Measurements from ENCODE around the gene NOD1.

Gene NOD1

DNA sequence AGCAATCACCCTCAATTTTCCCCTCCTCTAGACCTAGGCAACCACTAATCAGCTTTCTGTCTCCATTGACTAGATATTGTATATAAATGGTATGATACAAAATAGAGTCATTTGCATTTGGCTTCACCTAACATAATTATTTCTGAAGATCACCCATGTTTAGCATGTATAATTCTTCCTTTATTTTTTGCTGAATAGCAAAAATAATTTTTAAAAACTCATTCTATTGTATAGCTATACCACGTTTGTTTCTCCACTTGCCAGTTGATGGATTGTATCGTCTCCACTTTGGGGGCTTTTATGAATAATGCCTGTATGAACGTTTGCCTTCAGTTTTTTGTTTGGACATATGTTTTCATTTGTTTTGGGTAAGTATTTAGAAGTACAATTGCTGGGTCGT lies 98.8 kb downstream of the NOD1 start:
- Histone ChIP-seq H3K14ac (ENCODE audit: low read length in 2 of 2) (no peak overlapping the region), H2BK12ac (ENCODE audit: low read length in 2 of 2) (no peak overlapping the region), H2BK120ac (ENCODE audit: low read depth, low read length) (no peak overlapping the region), H3K4me2 (ENCODE audit: low read length, poor library complexity, severe bottlenecking) (no peak overlapping the region), H4K91ac (ENCODE audit: low read length) (no peak overlapping the region), H2BK5ac (ENCODE audit: low read depth, low read length, poor library complexity, severe bottlenecking) (no peak overlapping the region), H3K23ac (ENCODE audit: low read length in 2 of 2) (no peak overlapping the region), H3K9me3 (ENCODE audit: control insufficient read depth, low read length) (no peaks in the 10 kb centered on the region), H4K8ac (ENCODE audit: low read length) (no peak overlapping the region), H3K4me3 (ENCODE audit: insufficient read depth in 1 of 2, low read depth in 1 of 2, low read length in 2 of 2) (no peak overlapping the region), H2AK5ac (ENCODE audit: low read length, severe bottlenecking) (no peak overlapping the region), H3K79me1 (replicated peaks; ENCODE audit: low read length, poor library complexity, severe bottlenecking) (no peaks in the 10 kb centered on the region), H3K9ac (ENCODE audit: low read length) (no peak overlapping the region), H3K4me1 (ENCODE audit: control insufficient read depth, insufficient read depth, low read depth, low read length) (no peaks in the 10 kb centered on the region), H3K27ac (ENCODE audit: low read length, poor library complexity, severe bottlenecking) (no peak overlapping the region), H3K36me3 (ENCODE audit: control insufficient read depth in 1 of 2, insufficient read depth in 2 of 2, low read depth in 1 of 2, low read length in 2 of 2) (no peaks in the 10 kb centered on the region), H3K18ac (ENCODE audit: low read depth in 1 of 2, low read length in 2 of 2) (no peak overlapping the region), H3K27me3 (ENCODE audit: control insufficient read depth in 1 of 2, insufficient read depth in 1 of 2, low read length in 2 of 2) (no peaks in the 10 kb centered on the region), H2AFZ (ENCODE audit: low read depth, low read length) (no peak overlapping the region), H3K4ac (ENCODE audit: low read depth in 1 of 2, low read length in 2 of 2) (no peak overlapping the region), H2BK15ac (ENCODE audit: low read depth, poor library complexity, severe bottlenecking) (no peak overlapping the region)
- 72% methylated on average over 4 of the region's 4 CpGs for WGBS
- DNase-seq = no peak

DNA sequence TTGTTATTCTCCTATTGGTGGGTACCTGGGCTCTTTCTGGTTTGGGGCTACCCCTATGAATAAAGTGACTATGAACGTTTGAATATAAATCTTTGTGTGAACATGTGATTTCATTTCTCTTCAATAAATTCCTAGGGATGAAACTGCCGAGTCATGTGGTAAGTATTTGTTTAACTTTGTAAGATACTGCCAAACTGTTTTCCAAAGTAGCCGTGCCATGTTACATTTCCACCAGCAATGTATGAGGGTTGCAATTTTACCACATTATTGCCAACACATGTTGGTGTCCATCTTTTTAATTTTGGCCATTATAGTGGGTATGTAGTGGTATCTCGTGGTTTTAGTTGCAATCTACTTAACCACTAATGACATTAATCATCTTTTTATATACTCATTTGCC lies 99.5 kb downstream of the NOD1 start:
- Histone ChIP-seq H3K9ac (ENCODE audit: low read length) (no peak overlapping the region), H3K4me3 (ENCODE audit: insufficient read depth in 1 of 2, low read depth in 1 of 2, low read length in 2 of 2) (no peak overlapping the region), H2AK5ac (ENCODE audit: low read length, severe bottlenecking) (no peak overlapping the region), H2BK120ac (ENCODE audit: low read depth, low read length) (no peak overlapping the region), H2BK15ac (ENCODE audit: low read depth, poor library complexity, severe bottlenecking) (no peak overlapping the region), H3K79me1 (replicated peaks; ENCODE audit: low read length, poor library complexity, severe bottlenecking) (no peaks in the 10 kb centered on the region), H3K4ac (ENCODE audit: low read depth in 1 of 2, low read length in 2 of 2) (no peak overlapping the region), H3K23ac (ENCODE audit: low read length in 2 of 2) (no peak overlapping the region), H2BK5ac (ENCODE audit: low read depth, low read length, poor library complexity, severe bottlenecking) (no peak overlapping the region), H4K8ac (ENCODE audit: low read length) (no peak overlapping the region), H3K27ac (ENCODE audit: low read length, poor library complexity, severe bottlenecking) (no peak overlapping the region), H3K9me3 (ENCODE audit: control insufficient read depth, low read length) (no peaks in the 10 kb centered on the region), H3K14ac (ENCODE audit: low read length in 2 of 2) (no peak overlapping the region), H3K18ac (ENCODE audit: low read depth in 1 of 2, low read length in 2 of 2) (no peak overlapping the region), H3K4me1 (ENCODE audit: control insufficient read depth, insufficient read depth, low read depth, low read length) (no peaks in the 10 kb centered on the region), H3K4me2 (ENCODE audit: low read length, poor library complexity, severe bottlenecking) (no peak overlapping the region), H3K36me3 (ENCODE audit: control insufficient read depth in 1 of 2, insufficient read depth in 2 of 2, low read depth in 1 of 2, low read length in 2 of 2) (no peaks in the 10 kb centered on the region), H2AFZ (ENCODE audit: low read depth, low read length) (no peak overlapping the region), H2BK12ac (ENCODE audit: low read length in 2 of 2) (no peak overlapping the region), H3K27me3 (ENCODE audit: control insufficient read depth in 1 of 2, insufficient read depth in 1 of 2, low read length in 2 of 2) (no peaks in the 10 kb centered on the region), H4K91ac (ENCODE audit: low read length) (no peak overlapping the region)
- no peak for DNase-seq
- WGBS = 94% methylated on average over 3 of the region's 4 CpGs

DNA sequence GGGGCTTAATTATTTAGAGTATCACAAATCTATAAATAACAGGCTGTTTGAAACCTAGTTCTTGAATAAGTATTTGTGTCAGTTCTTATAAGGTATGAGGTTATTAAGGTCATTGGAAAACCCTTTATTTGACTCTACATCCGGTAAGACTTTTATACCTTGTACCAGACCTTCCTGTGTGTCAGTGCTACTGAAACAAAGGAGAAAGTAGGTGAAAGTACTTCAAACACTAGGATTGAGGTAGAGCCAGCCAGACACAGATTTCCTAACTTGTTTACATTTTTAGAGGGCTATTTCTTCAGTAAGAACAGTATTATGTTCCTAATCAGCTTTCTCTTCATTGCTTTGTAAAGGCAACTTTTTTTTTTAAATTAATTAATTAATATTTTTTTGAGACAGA lies 100.3 kb downstream of the NOD1 start:
- Histone ChIP-seq H3K4me1 (ENCODE audit: control insufficient read depth, insufficient read depth, low read depth, low read length) (no peaks in the 10 kb centered on the region), H2AFZ (ENCODE audit: low read depth, low read length) (no peak overlapping the region), H3K4me3 (ENCODE audit: insufficient read depth in 1 of 2, low read depth in 1 of 2, low read length in 2 of 2) (no peak overlapping the region), H4K8ac (ENCODE audit: low read length) (no peak overlapping the region), H3K14ac (ENCODE audit: low read length in 2 of 2) (no peak overlapping the region), H4K91ac (ENCODE audit: low read length) (no peak overlapping the region), H3K9me3 (ENCODE audit: control insufficient read depth, low read length) (no peaks in the 10 kb centered on the region), H2AK5ac (ENCODE audit: low read length, severe bottlenecking) (no peak overlapping the region), H3K27me3 (ENCODE audit: control insufficient read depth in 1 of 2, insufficient read depth in 1 of 2, low read length in 2 of 2) (no peaks in the 10 kb centered on the region), H3K79me1 (replicated peaks; ENCODE audit: low read length, poor library complexity, severe bottlenecking) (no peaks in the 10 kb centered on the region), H2BK120ac (ENCODE audit: low read depth, low read length) (no peak overlapping the region), H3K4ac (ENCODE audit: low read depth in 1 of 2, low read length in 2 of 2) (no peak overlapping the region), H3K4me2 (ENCODE audit: low read length, poor library complexity, severe bottlenecking) (no peak overlapping the region), H3K9ac (ENCODE audit: low read length) (no peak overlapping the region), H3K18ac (ENCODE audit: low read depth in 1 of 2, low read length in 2 of 2) (no peak overlapping the region), H2BK12ac (ENCODE audit: low read length in 2 of 2) (no peak overlapping the region), H3K27ac (ENCODE audit: low read length, poor library complexity, severe bottlenecking) (no peak overlapping the region), H2BK15ac (ENCODE audit: low read depth, poor library complexity, severe bottlenecking) (no peak overlapping the region), H3K36me3 (ENCODE audit: control insufficient read depth in 1 of 2, insufficient read depth in 2 of 2, low read depth in 1 of 2, low read length in 2 of 2) (no peaks in the 10 kb centered on the region), H2BK5ac (ENCODE audit: low read depth, low read length, poor library complexity, severe bottlenecking) (no peak overlapping the region), H3K23ac (ENCODE audit: low read length in 2 of 2) (no peak overlapping the region)
- 100% methylated on average over 1 of the region's 1 CpG for WGBS
- no peak for DNase-seq

Measured in mesenchymal stem cell (in vitro differentiated cells and primary cell).